Activated CD4-positive, alpha-beta T cell treated with anti-CD3 and anti-CD28 coated beads for 36 hours (primary cell): ENCODE measurements around the gene KIF13A. TPM values are rescaled to one million over a fixed set of nuclear protein-coding genes. Genes with fewer than 3 reads are reported as not detected.
"Not testable (repeated sequence)": the region's sequence is repeated elsewhere in the genome, so short reads cannot be mapped to it uniquely, and the experiment has no call there.

Source experiments
- ATAC-seq: fragments of 200-7000 bp; cut with Tn5 transposase; one replicate; pipeline ENCODE4 v1.10.0; 2021; ENCODE audit warnings: mild to moderate bottlenecking, moderate library complexity
- CTCF ChIA-PET: fragments of 350-600 bp; sonication (Branson Sonifier 250); formaldehyde crosslinking; loops from one replicate; lab custom pipeline; 2021; ENCODE audit warnings: antibody characterized with exemption; lab: Charles Lee
- POLR2A ChIA-PET: fragments of 350-600 bp; sonication (Branson Sonifier 250); formaldehyde crosslinking; loops from one replicate; lab custom pipeline; 2021; ENCODE audit warnings: antibody characterized with exemption, inconsistent platforms; lab: Charles Lee
- DNase-seq: peaks from one replicate; pipeline ENCODE4 v3.0.0-alpha.2; 2020
- H3K27ac Mint-ChIP-seq: one replicate; pipeline ENCODE4 v1.8.0; 2021; ENCODE audit warnings: mixed read lengths
- H3K27me3 Mint-ChIP-seq: one replicate; pipeline ENCODE4 v1.8.0; 2021; ENCODE audit warnings: mixed read lengths
- H3K36me3 Mint-ChIP-seq: one replicate; pipeline ENCODE4 v1.8.0; 2021; ENCODE audit warnings: low read depth, mixed read lengths
- H3K4me1 Mint-ChIP-seq: one replicate; pipeline ENCODE4 v1.8.0; 2021; ENCODE audit warnings: mixed read lengths
- H3K4me3 Mint-ChIP-seq: one replicate; pipeline ENCODE4 v1.8.0; 2021; ENCODE audit warnings: mild to moderate bottlenecking, moderate library complexity, mixed read lengths
- H3K9me3 Mint-ChIP-seq: one replicate; pipeline ENCODE4 v1.8.0; 2021; ENCODE audit warnings: low read depth, mixed read lengths
- intact Hi-C, 2 experiments: fragments of 100-400 bp; cut with DNase I in 1 of 2; cut with micrococcal nuclease in 1 of 2; formaldehyde crosslinking; loops; one replicate each; pipeline versions ENCODE4 v1.14.2 to v1.15.1; 2022 to 2024; cut with DNase I, micrococcal nuclease
- total RNA-seq, 2 experiments: library from RNA; stranded (reverse); gene quantifications; one replicate each; pipeline ENCODE4 v1.2.3, GENCODE V29; 2021

KIF13A gene
- total RNA-seq, 2 experiments from 2014 or later, result 0.07 TPM; not detected in 1

DNA sequence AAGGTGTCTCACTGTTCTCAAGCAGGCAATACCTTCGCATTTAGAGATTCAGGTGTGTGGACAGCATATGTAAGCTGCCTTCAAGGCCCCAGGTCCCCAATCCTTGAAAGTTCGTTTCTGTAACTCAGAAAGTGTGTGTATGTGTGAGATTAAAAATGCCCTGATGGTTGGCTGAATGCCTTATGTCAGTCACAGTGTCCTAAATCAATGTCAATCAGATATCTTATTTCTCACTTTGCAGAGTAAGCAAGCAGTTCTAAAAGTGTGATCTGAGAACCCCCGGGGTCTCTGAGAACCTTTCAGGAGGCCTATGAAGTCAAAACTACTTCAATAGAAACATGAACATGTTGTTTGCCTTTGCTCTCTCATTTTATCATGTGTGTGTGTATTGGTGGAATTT is 157.5 kb downstream of the KIF13A start:
- ChIA-PET POLR2A (no interaction called here), CTCF (no interaction called here)
- no peak for ATAC-seq
- Mint-ChIP-seq H3K27ac (no peak overlapping the region), H3K4me1 (no peaks in the 10 kb centered on the region), H3K36me3 (no peaks in the 10 kb centered on the region), H3K27me3 (peaks cover 7% of the 10 kb centered on the region), H3K4me3 (no peak overlapping the region), H3K9me3 (no peaks in the 10 kb centered on the region)
- intact Hi-C loops, result no loop called here
- no peak for DNase-seq

DNA sequence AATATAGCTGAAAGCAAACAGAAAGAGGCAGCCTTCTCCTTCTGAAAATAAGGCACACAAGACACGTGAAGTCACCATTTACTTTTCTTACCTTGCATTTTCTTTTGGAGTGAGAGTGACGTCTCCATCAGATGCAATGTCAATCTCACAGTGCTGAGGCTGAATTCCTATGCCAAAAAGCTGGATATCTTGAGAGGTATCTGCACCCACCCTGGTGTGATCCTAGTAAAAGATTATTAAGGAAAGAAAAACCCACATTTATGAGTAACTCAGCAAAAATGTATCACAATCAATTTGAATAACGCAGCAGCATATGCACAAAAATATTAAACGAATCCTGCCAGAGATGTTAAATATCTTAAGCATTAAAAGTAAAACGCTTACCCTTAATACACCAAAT is 159.3 kb downstream of the KIF13A start:
- no peak for DNase-seq
- Mint-ChIP-seq H3K36me3 (no peaks in the 10 kb centered on the region), H3K4me1 (no peaks in the 10 kb centered on the region), H3K27ac (no peak overlapping the region), H3K9me3 (no peaks in the 10 kb centered on the region), H3K27me3 (peaks cover 7% of the 10 kb centered on the region), H3K4me3 (no peak overlapping the region)
- ChIA-PET CTCF (no interaction called here), POLR2A (no interaction called here)
- intact Hi-C loops, result no loop called here
- no peak for ATAC-seq

DNA sequence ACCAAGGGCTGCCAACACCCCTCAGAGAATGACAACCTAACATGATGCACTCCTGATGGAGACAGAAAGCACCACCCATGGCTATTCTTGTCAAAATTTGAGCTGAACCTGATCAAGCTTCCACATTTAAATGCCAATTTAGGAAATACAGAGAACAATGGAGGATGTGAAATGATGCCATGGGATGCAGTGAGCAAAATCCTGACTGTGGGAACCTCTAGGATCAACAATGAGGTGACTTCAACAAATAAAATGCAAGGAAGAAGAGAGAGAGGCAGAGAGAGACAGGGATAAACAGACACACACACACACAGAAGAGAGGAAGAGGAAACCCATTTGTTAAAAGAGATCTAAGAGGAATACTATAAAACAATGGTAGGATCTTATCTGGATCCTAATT is 161.1 kb downstream of the KIF13A start:
- ChIA-PET POLR2A (no interaction called here), CTCF (no interaction called here)
- no peak for DNase-seq
- ATAC-seq, result no peak
- peaks cover 4% of the 10 kb centered on the region for H3K27me3 Mint-ChIP-seq
- intact Hi-C loops, result no loop called here
- no peaks in the 10 kb centered on the region for H3K4me1 Mint-ChIP-seq
- no peaks in the 10 kb centered on the region for H3K9me3 Mint-ChIP-seq
- no peak overlapping the region for H3K27ac Mint-ChIP-seq
- H3K4me3 Mint-ChIP-seq, result no peak overlapping the region
- no peaks in the 10 kb centered on the region for H3K36me3 Mint-ChIP-seq

DNA sequence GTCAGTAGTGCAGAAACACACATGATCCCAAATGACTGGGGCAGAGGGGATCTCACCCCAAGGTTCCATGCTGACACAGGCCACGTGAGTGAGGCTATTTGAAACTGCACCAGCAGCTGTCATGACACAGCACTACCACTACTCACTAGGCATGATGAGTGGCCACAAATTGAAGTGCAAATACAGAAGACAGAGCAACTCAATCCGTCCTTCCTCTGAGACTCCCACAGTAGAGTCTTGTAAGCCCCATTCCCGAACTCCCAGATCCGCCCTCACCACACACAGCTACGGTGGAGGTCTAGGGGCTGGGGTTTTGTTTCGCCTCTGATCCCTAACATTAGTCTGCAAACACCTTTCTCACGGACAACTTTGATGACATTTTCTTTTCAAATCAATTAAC is 167.4 kb downstream of the KIF13A start:
- no peak overlapping the region for H3K4me3 Mint-ChIP-seq
- CTCF ChIA-PET, result no interaction called here

DNA sequence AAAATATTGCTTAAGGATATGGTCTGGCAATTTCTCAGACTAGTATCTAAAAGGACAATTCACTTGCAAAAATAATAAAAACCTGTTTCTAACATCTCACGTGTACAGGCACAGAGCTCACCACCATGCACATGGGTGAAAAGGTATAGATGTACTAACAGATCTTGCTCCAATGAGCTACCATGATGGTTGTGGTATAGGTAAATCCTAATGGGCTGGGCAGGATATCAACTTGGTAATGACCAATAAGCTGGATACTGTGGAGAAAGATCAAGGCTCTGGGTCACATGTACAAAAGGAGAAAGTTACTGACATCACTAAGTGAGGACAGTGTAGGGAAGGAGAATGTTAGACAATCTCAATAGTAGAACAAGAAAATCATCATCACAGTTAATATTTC is 169.7 kb downstream of the KIF13A start:
- H3K27ac Mint-ChIP-seq, result no peak overlapping the region
- no peaks in the 10 kb centered on the region for H3K36me3 Mint-ChIP-seq
- H3K27me3 Mint-ChIP-seq, result peaks cover 3% of the 10 kb centered on the region
- no peak for ATAC-seq
- POLR2A ChIA-PET, result no interaction called here
- no peak for DNase-seq
- CTCF ChIA-PET, result interaction anchor here (0.8 to 1.4 kb wide), 3 partner anchors 14 to 116 kb away, joined by 3 to 4 read pairs (median 4); no protein-coding TSS in a partner anchor
- no peaks in the 10 kb centered on the region for H3K9me3 Mint-ChIP-seq
- intact Hi-C loops, result loop anchor here (5.0 to 10.0 kb wide), 2 partner anchors 313 to 660 kb away; no protein-coding TSS in a partner anchor
- no peak overlapping the region for H3K4me3 Mint-ChIP-seq
- no peaks in the 10 kb centered on the region for H3K4me1 Mint-ChIP-seq

More for the DNA sequence above, 167.4 kb downstream of the KIF13A start:
- Mint-ChIP-seq H3K27ac (no peak overlapping the region), H3K36me3 (no peaks in the 10 kb centered on the region), H3K9me3 (no peaks in the 10 kb centered on the region), H3K27me3 (peaks cover 3% of the 10 kb centered on the region), H3K4me1 (no peaks in the 10 kb centered on the region)
- intact Hi-C loops, result no loop called here
- POLR2A ChIA-PET, result no interaction called here
- no peak for ATAC-seq
- DNase-seq, result no peak

DNA sequence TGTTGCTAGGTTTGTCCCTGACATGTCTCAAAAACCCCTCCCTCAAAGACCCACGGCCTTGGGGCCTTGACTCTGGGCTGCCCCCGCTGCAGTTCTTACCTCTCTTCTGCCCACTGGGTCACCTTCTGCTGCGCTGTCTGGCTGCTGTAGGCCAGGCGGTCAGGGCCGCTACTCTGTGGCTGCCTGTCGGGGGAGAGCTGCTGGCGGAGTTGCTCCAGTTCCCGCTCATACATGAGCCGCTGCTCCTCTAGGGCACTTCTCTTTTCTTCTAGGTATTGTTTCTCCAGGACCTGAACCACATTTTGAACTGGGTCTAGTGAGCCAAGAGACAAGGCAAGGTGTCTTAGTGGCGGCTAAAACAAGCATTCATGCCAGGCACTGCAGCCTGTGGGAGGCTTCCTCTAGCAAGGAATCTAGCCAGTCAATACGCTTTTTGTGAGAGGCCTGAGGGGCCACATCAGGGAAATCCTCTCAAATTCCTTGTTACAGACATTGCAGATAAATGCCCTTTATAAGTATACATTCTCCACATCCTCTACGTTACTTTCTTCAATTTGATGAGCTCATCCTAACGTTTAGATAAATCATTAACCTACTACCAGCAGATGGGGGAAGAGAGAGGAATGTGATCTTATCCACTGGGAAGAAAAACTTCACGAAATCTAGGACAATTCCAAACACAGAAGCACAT is 170.4 kb downstream of the KIF13A start:
- no peak for ATAC-seq
- CTCF ChIA-PET, result interaction anchor here (0.7 to 1.4 kb wide), 3 partner anchors 12 to 662 kb away, joined by 3 to 4 read pairs (median 4); no protein-coding TSS in a partner anchor

DNA sequence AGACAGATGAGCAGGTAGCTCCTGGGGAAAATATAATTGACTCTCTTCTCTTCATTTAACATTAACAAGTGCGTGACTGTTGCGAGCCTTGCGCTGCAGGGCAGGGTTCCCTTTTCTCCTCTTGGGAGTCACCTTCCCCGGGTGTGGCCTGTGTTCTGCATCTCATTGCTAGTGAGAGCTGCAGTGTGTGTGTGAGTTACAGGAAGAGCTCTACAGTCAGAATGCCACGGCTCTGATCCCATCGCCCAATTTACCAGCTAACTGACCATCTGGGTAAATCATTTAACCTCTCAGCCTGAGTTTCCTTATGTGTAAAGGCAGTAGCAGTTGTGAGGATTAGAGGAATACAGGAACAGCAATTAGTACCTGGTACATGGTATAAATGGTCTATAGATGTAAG is 173.9 kb downstream of the KIF13A start:
- Mint-ChIP-seq H3K9me3 (peaks cover 3% of the 10 kb centered on the region), H3K36me3 (no peaks in the 10 kb centered on the region), H3K4me1 (no peaks in the 10 kb centered on the region), H3K27me3 (peaks cover 6% of the 10 kb centered on the region), H3K27ac (no peak overlapping the region), H3K4me3 (no peak overlapping the region)
- DNase-seq (no peak), ATAC-seq (no peak)
- ChIA-PET POLR2A (no interaction called here), CTCF (interaction anchor here (0.6 to 1.8 kb wide), 5 partner anchors 9 to 663 kb away, joined by 3 to 7 read pairs (median 3); no protein-coding TSS in a partner anchor)
- intact Hi-C loops, result loop anchor here in 1 of 2 experiments (10.0 kb wide), 1 partner anchor 309 kb away; no protein-coding TSS in a partner anchor

More for the DNA sequence above, 170.4 kb downstream of the KIF13A start:
- intact Hi-C loops, result loop anchor here (5.0 to 10.0 kb wide), 2 partner anchors 312 to 660 kb away; no protein-coding TSS in a partner anchor
- no peak for DNase-seq
- Mint-ChIP-seq H3K27me3 (peaks cover 7% of the 10 kb centered on the region), H3K4me3 (no peak overlapping the region), H3K4me1 (no peaks in the 10 kb centered on the region), H3K27ac (no peak overlapping the region), H3K36me3 (no peaks in the 10 kb centered on the region), H3K9me3 (peaks cover 3% of the 10 kb centered on the region)
- POLR2A ChIA-PET, result no interaction called here

DNA sequence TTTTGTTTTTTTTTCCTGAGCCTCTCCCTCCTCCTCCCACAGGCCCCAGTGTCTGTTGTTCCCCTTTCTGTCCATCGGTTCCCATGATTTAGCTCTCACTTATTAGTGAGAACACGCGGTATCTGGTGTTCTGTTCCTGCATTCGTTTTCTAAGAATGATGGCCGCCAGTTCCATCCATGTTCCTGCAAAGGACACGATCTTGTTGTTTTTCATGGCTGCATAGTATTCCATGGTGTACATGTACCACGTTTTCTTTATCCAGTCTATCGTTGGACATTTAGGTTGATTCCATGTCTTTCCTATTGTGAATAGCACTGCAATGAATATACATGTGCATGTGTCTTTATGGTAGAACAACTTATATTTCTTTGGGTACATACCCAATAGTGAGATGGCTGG is 175.1 kb downstream of the KIF13A start:
- POLR2A ChIA-PET, result interaction anchor here (0.7 kb wide), 1 partner anchor 196 kb away, joined by 4 read pairs; no protein-coding TSS in a partner anchor
- intact Hi-C loops, result loop anchor here in 1 of 2 experiments (10.0 kb wide), 1 partner anchor 308 kb away; no protein-coding TSS in a partner anchor
- ATAC-seq, result no peak

DNA sequence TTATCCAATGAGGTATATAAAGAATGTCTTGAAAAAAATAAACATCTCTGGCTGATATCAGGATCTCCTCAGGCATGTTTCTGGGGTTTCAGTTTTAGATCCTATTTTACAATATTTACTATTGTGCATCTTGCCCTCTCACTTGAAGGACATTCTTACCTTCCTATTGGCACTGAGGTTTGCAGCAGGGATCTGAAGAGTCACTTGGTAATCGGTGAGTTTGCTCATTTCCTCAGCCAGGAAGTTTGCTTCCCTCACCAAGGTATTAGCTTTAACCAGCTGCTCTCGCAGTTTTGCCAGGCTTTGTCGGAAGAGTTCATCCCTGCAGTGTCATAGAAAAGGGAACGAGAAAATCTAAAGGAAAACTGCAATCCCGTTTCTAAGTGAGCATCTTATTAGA is 178.8 kb downstream of the KIF13A start:
- intact Hi-C loops, result no loop called here
- Mint-ChIP-seq H3K9me3 (peaks cover 10% of the 10 kb centered on the region), H3K4me3 (no peak overlapping the region), H3K4me1 (no peaks in the 10 kb centered on the region), H3K27ac (no peak overlapping the region), H3K27me3 (peaks cover 9% of the 10 kb centered on the region), H3K36me3 (no peaks in the 10 kb centered on the region)
- ATAC-seq, result no peak
- no peak for DNase-seq
- POLR2A ChIA-PET, result no interaction called here
- CTCF ChIA-PET, result no interaction called here

More for the DNA sequence above, 175.1 kb downstream of the KIF13A start:
- DNase-seq, result no peak
- Mint-ChIP-seq H3K27me3 (peaks cover 7% of the 10 kb centered on the region), H3K4me1 (no peaks in the 10 kb centered on the region), H3K27ac (no peak overlapping the region), H3K36me3 (no peaks in the 10 kb centered on the region), H3K4me3 (no peak overlapping the region), H3K9me3 (peaks cover 9% of the 10 kb centered on the region)
- CTCF ChIA-PET, result interaction anchor here (0.9 to 1.8 kb wide), 5 partner anchors 8 to 655 kb away, joined by 3 to 7 read pairs (median 4); no protein-coding TSS in a partner anchor

DNA sequence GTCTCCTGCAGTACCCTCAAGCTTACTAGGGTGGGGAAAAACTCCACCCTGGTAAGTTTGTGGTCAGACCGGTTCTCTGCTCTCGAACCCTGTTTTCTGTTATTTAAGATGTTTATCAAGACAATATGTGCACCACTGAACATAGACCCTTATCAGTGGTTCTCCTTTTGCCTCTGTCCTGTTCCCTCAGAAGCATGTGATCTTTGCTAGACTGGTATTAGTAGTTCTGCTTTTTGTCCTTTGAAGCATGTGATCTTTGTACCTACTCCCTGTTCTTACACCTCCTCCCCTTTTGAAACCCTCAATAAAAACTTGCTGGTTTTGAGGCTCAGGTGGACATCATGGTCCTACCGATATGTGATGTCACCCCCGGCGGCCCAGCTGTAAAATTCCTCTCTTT is 180.0 kb downstream of the KIF13A start:
- CTCF ChIA-PET, result not testable (repeated sequence)

DNA sequence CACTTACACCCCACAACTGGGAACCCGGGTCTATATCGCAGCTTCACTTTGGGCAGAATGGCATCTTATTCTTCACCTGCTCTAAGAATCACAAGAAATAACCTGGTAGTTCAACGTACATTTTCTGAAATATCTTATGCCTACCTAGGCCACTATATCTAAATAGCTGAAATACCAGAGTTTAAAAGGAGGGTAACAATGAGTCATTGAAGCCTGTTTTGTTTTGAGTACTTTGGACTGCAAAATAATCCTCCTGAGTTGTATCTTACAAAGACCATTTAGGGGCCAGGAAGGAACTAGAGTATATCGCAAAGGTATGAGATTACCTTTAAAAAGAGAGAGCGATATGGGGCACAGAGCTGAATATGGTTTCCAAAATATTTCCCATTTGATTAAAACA is 184.0 kb downstream of the KIF13A start:
- no peak overlapping the region for H3K27ac Mint-ChIP-seq
- ChIA-PET POLR2A (no interaction called here), CTCF (interaction anchor here (0.6 to 2.3 kb wide), 15 partner anchors 9 to 713 kb away, joined by 3 to 16 read pairs (median 3); no protein-coding TSS in a partner anchor)
- no peak overlapping the region for H3K4me3 Mint-ChIP-seq
- no peaks in the 10 kb centered on the region for H3K36me3 Mint-ChIP-seq
- intact Hi-C loops, result loop anchor here (5.0 kb wide), 2 partner anchors 201 to 646 kb away; partner anchors contain the start of gene FAM8A1 (in 1 of the 2)
- DNase-seq (no peak), ATAC-seq (no peak)
- peaks cover 7% of the 10 kb centered on the region for H3K9me3 Mint-ChIP-seq
- peaks cover 7% of the 10 kb centered on the region for H3K27me3 Mint-ChIP-seq
- no peaks in the 10 kb centered on the region for H3K4me1 Mint-ChIP-seq

More for the DNA sequence above, 180.0 kb downstream of the KIF13A start:
- DNase-seq, H3K27me3 Mint-ChIP-seq, H3K36me3 Mint-ChIP-seq, H3K27ac Mint-ChIP-seq, intact Hi-C loops, ATAC-seq, POLR2A ChIA-PET, H3K4me1 Mint-ChIP-seq, H3K4me3 Mint-ChIP-seq: not testable (repeated sequence)
- H3K9me3 Mint-ChIP-seq, result peaks cover 10% of the 10 kb centered on the region
